Subcutaneous adipose tissue (tissue), 4 donors: ENCODE data around the gene EPHB6. TPM values are rescaled to one million over a fixed set of nuclear protein-coding genes. Genes with fewer than 3 reads are reported as not detected.

Experiments
- total RNA-seq, 4 donors: library from RNA; depleted of rRNA; stranded (reverse); fragments of >200 nt; gene quantifications; one replicate each; pipeline ENCODE4 v1.1.0, GENCODE V29; 2016
- TF ChIP-seq, protein P1 (sequence below): fragments of 450-650 bp; IDR thresholded peaks from one replicate; pipeline ENCODE4 v1.5.1; 2016; ENCODE audit warnings: low read depth, mild to moderate bottlenecking, control low read depth, antibody characterized with exemption, moderate library complexity

EPHB6 gene
- total RNA-seq, 4 donors from 2014 or later = 5.1 to 20.3 (median 15.5) TPM

DNA sequence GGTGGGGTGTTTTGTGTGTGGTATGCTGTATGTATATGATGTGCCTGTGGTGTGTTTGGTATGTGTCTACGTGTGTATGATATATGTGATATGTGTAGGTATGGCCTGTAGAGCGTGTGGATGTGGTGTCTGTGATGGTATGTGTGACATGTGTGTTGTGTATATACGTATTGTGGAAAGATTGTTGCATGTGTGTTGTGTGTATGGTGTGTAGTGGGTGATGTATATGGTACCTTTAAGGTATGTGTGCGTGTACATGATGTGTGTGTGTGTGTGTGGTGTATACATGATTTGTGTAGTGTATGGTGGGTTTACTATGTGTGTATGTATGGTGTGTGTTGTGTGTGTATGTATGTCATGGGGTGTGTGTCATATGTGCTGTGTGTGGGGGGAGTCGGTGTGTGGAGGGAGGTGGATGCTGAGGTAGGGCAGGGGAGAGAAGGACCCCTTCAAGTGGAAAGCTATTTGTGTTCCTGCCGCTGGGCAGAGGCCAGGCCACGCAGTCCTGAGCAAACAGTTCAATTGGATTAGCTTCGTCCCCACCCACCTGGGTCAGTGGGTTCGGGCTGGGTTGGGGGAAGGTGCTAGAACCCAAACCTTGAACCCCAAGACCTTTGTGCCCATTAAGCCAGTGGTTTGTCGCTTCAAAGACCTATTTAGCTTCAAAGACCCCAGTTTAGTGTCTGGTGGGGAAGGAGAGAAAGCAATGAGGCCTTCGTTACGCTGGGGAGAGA, 32.6 kb downstream of the EPHB6 start:
- TF ChIP-seq, protein P1, sequence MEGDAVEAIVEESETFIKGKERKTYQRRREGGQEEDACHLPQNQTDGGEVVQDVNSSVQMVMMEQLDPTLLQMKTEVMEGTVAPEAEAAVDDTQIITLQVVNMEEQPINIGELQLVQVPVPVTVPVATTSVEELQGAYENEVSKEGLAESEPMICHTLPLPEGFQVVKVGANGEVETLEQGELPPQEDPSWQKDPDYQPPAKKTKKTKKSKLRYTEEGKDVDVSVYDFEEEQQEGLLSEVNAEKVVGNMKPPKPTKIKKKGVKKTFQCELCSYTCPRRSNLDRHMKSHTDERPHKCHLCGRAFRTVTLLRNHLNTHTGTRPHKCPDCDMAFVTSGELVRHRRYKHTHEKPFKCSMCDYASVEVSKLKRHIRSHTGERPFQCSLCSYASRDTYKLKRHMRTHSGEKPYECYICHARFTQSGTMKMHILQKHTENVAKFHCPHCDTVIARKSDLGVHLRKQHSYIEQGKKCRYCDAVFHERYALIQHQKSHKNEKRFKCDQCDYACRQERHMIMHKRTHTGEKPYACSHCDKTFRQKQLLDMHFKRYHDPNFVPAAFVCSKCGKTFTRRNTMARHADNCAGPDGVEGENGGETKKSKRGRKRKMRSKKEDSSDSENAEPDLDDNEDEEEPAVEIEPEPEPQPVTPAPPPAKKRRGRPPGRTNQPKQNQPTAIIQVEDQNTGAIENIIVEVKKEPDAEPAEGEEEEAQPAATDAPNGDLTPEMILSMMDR = no peak

DNA sequence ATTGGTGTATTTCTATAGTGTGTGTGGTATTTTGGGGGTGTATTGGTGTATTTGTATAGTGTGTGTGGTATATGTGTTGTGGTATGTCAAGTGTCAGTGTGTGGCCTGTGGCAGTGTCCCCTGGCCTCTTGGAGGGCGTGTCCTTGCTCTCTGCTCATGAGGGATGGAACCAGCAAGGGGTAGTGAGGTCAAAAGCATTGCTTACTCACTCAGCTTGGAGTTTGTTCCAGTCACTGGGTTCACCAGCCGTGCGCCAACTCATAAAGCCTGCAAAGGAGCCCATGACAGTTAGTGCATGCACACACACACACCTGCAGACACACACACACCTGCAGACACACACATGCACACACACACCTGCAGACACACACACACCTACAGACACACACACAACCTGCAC, 34.9 kb downstream of the EPHB6 start:
- TF ChIP-seq, protein P1 = no peak

DNA sequence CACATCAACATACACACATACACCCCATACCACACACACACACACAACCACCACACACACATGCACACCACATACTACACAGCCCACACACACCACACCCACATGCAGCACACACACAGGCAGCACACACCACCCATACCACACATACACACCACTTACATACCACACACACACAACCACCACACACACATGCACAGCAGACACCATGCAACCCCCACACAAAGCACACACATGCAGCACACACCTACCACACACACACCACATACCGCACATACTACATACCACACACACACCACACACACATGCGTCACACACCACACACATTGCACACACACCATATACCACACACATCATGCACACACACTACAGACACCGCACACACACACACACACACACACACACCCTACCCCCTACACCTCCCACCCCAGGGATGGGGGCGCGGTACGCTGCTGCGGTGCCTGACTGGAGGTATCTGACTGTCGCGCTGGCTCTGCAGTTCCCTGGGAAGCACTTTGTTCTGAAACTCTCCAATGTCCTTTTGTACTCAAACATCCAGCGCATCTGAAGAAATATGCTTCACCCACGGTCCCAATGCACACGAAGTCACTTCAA, 36.1 kb downstream of the EPHB6 start:
- TF ChIP-seq, protein P1 = no peak

DNA sequence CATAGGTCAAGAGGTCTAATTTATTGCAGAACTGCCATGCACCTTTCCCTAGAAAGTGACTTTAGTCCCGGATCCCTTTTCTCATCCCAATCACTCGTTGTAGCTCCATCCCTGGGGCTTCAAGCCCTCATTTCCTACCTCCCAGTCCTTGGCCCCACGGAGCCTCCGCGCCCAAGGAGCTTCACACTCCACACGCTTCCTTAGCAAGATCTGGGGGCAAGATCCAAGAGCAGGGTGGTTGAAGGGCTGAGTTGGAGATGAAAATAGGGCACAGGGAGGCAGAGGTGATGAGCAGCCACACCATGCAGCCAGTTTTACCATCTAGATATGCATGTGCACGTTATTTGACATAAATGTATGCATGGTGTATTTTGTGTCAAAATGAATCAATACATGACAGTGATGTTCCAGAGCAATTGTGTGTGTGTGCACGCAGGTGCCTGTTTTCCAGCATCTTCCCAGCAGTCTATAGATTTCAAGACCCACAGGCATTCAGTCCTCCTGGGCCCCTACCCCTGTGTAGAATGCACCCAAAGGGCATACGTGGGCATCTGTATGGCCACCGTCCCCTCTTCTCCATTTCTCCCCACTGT, 36.7 kb downstream of the EPHB6 start:
- TF ChIP-seq, protein P1 = no peak

DNA sequence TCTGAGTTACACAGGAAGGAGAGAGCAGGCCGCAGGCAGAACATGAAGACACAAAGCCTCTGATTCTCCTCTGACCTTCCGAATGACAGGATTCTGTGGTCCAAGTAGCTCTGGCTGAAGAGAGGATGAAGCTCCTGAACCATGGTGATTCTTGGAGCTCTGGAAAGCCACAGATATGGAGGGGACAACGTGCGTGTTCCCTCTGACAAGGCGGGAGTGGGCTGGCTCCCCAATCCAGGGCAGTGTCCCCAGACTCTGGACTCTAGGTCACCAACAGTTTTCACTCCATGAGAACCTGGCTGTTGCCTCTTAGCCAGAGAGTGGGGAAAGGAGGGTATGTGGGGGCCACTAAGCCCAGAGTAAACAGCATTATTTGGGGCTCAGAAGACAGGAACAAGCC, 38.1 kb downstream of the EPHB6 start:
- TF ChIP-seq, protein P1 = no peak

DNA sequence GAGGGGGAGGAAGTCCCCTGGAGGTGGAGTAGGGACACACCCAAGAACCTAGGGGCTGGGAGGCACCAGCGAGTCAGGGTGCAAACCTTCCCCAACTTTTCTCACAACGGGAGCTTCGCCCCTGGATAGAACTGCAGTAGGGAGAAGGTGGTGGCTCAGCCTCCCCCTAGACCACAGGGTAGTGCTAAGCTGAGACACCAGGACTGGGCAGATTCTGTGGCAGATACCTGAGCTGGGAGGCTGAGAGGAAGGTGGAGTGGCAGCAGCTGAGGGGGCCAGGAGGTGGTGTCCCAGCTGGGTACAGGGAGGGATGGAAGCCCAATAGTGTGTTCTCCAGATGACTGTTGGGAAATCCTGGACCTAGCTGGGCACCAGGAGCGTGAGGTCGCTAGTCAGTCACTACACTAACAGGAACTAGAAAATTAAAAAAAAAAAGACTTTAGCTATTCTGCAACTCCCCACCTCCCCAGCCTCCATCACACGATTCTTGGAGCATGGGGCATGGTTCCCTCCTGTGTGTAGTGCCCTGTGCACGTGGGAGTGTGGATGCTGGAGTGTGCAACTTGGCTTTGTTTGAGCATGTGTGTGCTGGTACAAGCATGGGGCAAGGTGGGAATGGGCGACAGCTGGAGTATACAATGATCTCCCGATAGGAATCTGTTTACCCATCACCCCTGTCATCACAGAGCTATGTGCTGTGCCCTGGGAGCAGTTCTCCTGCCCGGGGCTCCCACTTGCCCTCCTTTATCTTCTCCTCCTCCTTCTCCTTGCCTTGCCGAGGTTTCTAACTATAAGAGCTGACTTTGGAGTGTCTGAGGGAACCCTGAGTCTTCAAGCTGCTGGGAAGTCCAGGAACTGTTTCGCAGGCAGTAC, 39.5 kb downstream of the EPHB6 start:
- TF ChIP-seq, protein P1 = no peak
